ENCODE measurements around the gene TULP1. TPM values are rescaled to one million over a fixed set of nuclear protein-coding genes. Genes with fewer than 3 reads are reported as not detected.

The TULP1 gene
- total and polyA plus RNA-seq, 2 experiments from 2014 or later, result 0.39 TPM; not detected in 1

GRCh38 chr6:35508542-35508941, 4.2 kb downstream of the TULP1 start:
- WGBS (ENCODE audit: low lambda C conversion rate, missing lambda C conversion rate), result 57% methylated on average over 5 of the region's 5 CpGs
- Histone ChIP-seq H3K9me3 (ENCODE audit: low read depth) (no peaks in the 10 kb centered on the region), H3K4me3 (no peak overlapping the region), H3K9me2 (replicated peaks; ENCODE audit: insufficient read depth) (no peaks in the 10 kb centered on the region), H3K4me2 (no peak overlapping the region), H2AFZ (no peak overlapping the region), H3K27me3 (no peaks in the 10 kb centered on the region), H3K27ac (no peak overlapping the region), H4K20me1 (ENCODE audit: insufficient read depth, poor library complexity, severe bottlenecking) (no peaks in the 10 kb centered on the region), H3K4me1 (ENCODE audit: insufficient read depth) (no peaks in the 10 kb centered on the region), H3K36me3 (replicated peaks; ENCODE audit: insufficient read depth, low read depth) (no peaks in the 10 kb centered on the region), H3K79me2 (no peaks in the 10 kb centered on the region)
- TF ChIP-seq CTCF (IDR thresholded peaks at IDR 0.05; ENCODE audit: poor library complexity) (no peak), EZH2 (IDR thresholded peaks at IDR 0.05; ENCODE audit: borderline replicate concordance) (no peak), EZH2phosphoT487 (IDR thresholded peaks at IDR 0.05; ENCODE audit: low read depth, severe bottlenecking, unreplicated experiment) (no peak)
- DNase-seq (ENCODE audit: low spot score), result no peak

GRCh38 chr6:35508027-35508426, 4.7 kb downstream of the TULP1 start:
- Histone ChIP-seq H2AFZ (no peak overlapping the region), H3K27ac (no peak overlapping the region), H3K4me3 (no peak overlapping the region), H3K36me3 (replicated peaks; ENCODE audit: insufficient read depth, low read depth) (no peaks in the 10 kb centered on the region), H3K4me1 (ENCODE audit: insufficient read depth) (no peaks in the 10 kb centered on the region), H3K4me2 (no peak overlapping the region), H4K20me1 (ENCODE audit: insufficient read depth, poor library complexity, severe bottlenecking) (no peaks in the 10 kb centered on the region), H3K9me2 (replicated peaks; ENCODE audit: insufficient read depth) (no peaks in the 10 kb centered on the region), H3K79me2 (no peaks in the 10 kb centered on the region), H3K27me3 (no peaks in the 10 kb centered on the region), H3K9me3 (ENCODE audit: low read depth) (no peaks in the 10 kb centered on the region)
- DNase-seq (ENCODE audit: low spot score), result no peak
- WGBS (ENCODE audit: low lambda C conversion rate, missing lambda C conversion rate), result 84% methylated on average over 2 of the region's 2 CpGs
- TF ChIP-seq EZH2 (IDR thresholded peaks at IDR 0.05; ENCODE audit: borderline replicate concordance) (no peak), CTCF (IDR thresholded peaks at IDR 0.05; ENCODE audit: poor library complexity) (no peak), EZH2phosphoT487 (IDR thresholded peaks at IDR 0.05; ENCODE audit: low read depth, severe bottlenecking, unreplicated experiment) (no peak)

GRCh38 chr6:35507221-35507620, 5.5 kb downstream of the TULP1 start:
- no peak overlapping the region for H3K4me3 ChIP-seq
- H3K4me2 ChIP-seq, result no peak overlapping the region
- TF ChIP-seq CTCF (IDR thresholded peaks at IDR 0.05; ENCODE audit: poor library complexity), result no peak
- no peak for TF ChIP-seq EZH2phosphoT487 (IDR thresholded peaks at IDR 0.05; ENCODE audit: low read depth, severe bottlenecking, unreplicated experiment)
- no peak for TF ChIP-seq EZH2 (IDR thresholded peaks at IDR 0.05; ENCODE audit: borderline replicate concordance)
- H2AFZ ChIP-seq, result no peak overlapping the region
- no peaks in the 10 kb centered on the region for H4K20me1 ChIP-seq (ENCODE audit: insufficient read depth, poor library complexity, severe bottlenecking)
- no peak overlapping the region for H3K27ac ChIP-seq
- no peaks in the 10 kb centered on the region for H3K27me3 ChIP-seq
- no peaks in the 10 kb centered on the region for H3K9me3 ChIP-seq (ENCODE audit: low read depth)
- H3K9me2 ChIP-seq (replicated peaks; ENCODE audit: insufficient read depth), result no peaks in the 10 kb centered on the region
- H3K4me1 ChIP-seq (ENCODE audit: insufficient read depth), result no peaks in the 10 kb centered on the region
- DNase-seq (ENCODE audit: low spot score), result no peak
- H3K79me2 ChIP-seq, result no peaks in the 10 kb centered on the region
- WGBS (ENCODE audit: low lambda C conversion rate, missing lambda C conversion rate), result 92% methylated on average over 2 of the region's 2 CpGs
- H3K36me3 ChIP-seq (replicated peaks; ENCODE audit: insufficient read depth, low read depth), result no peaks in the 10 kb centered on the region

DNA sequence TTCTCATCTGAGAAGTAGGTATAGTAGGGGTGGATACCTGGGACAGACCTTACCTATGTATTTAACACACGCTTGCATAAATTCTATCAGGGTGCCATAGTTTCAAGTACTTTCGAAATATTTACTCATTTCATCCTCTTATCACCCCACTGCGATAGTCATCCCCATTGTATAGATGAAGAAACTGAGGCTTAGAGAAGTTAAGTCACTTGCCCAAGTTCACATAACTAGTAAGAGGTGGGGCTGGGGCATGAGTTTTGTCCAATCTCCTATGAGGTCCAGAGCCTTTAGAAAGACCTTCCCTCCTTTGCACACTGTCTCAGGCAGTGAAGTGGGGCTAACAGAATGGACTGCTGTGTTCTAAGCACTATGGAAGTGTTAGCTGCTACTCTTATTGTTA, 6.2 kb downstream of the TULP1 start:
- WGBS (ENCODE audit: low lambda C conversion rate, missing lambda C conversion rate), result 92% methylated on average over 3 of the region's 3 CpGs
- H3K27ac ChIP-seq, result no peak overlapping the region
- no peak overlapping the region for H2AFZ ChIP-seq
- H3K4me1 ChIP-seq (ENCODE audit: insufficient read depth), result no peaks in the 10 kb centered on the region
- H3K4me3 ChIP-seq, result no peak overlapping the region
- no peaks in the 10 kb centered on the region for H3K27me3 ChIP-seq
- TF ChIP-seq EZH2phosphoT487 (IDR thresholded peaks at IDR 0.05; ENCODE audit: low read depth, severe bottlenecking, unreplicated experiment) (no peak), CTCF (IDR thresholded peaks at IDR 0.05; ENCODE audit: poor library complexity) (no peak), EZH2 (IDR thresholded peaks at IDR 0.05; ENCODE audit: borderline replicate concordance) (no peak)
- no peaks in the 10 kb centered on the region for H4K20me1 ChIP-seq (ENCODE audit: insufficient read depth, poor library complexity, severe bottlenecking)
- no peaks in the 10 kb centered on the region for H3K9me3 ChIP-seq (ENCODE audit: low read depth)
- H3K36me3 ChIP-seq (replicated peaks; ENCODE audit: insufficient read depth, low read depth), result no peaks in the 10 kb centered on the region
- DNase-seq (ENCODE audit: low spot score), result no peak
- no peaks in the 10 kb centered on the region for H3K79me2 ChIP-seq
- no peak overlapping the region for H3K4me2 ChIP-seq
- no peaks in the 10 kb centered on the region for H3K9me2 ChIP-seq (replicated peaks; ENCODE audit: insufficient read depth)
